Gastrocnemius medialis (tissue), 4 donors: ENCODE measurements around the gene TTC39B.

Experiments
- CTCF ChIP-seq, 5 experiments: fragments of 450-650 bp in 3 of 5; fragments of 200-600 bp in 2 of 5; sonication (generic) in 2 of 5; IDR thresholded peaks in 4 of 5; conservative IDR thresholded peaks in 1 of 5; 1 replicate in 4 of 5; 2 replicates in 1 of 5; pipeline ENCODE4 v1.5.1; 2016 to 2019; ENCODE audit warnings: antibody characterized with exemption in 5 of 5, mild to moderate bottlenecking in 3 of 5, moderate library complexity in 3 of 5
- POLR2A ChIP-seq, 2 donors: fragments of 450-650 bp; IDR thresholded peaks; one replicate each; pipeline ENCODE4 v1.6.1; 2017; ENCODE audit warnings: antibody characterized with exemption in 2 of 2, mild to moderate bottlenecking in 2 of 2, moderate library complexity in 2 of 2

GRCh38 chr9:15140051-15140450, 167.0 kb downstream of the TTC39B start:
- TF ChIP-seq CTCF (IDR thresholded peaks at IDR 0.05 in 4 of 5, conservative IDR thresholded peaks at IDR 0.05 in 1 of 5) (no peak), POLR2A (IDR thresholded peaks at IDR 0.05) (no peak)
